ENCODE results near the gene OS9.

OS9 gene

DNA sequence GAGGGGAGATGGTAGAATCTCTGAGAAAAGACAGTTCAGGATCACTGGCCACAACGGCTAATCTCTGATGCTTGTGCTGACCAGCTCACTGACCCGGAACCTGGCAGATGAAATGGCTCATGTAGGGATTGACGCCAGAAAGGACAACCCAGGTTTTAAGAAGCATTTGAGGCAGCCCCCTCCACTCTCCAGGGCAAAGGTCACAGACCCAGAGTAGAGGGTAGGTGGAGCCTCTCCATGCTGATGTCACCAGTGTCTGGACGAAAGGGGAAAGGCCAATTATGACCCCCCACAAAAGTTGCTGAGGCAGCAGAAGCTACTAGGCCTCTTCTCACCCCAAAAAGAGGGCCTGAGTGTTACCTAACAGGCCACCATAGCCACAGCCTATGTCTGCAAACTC, 76.8 kb downstream of the OS9 start:
- DNase-seq, result no peak
